ENCODE data around the gene PRKAG2.

Gene PRKAG2

DNA sequence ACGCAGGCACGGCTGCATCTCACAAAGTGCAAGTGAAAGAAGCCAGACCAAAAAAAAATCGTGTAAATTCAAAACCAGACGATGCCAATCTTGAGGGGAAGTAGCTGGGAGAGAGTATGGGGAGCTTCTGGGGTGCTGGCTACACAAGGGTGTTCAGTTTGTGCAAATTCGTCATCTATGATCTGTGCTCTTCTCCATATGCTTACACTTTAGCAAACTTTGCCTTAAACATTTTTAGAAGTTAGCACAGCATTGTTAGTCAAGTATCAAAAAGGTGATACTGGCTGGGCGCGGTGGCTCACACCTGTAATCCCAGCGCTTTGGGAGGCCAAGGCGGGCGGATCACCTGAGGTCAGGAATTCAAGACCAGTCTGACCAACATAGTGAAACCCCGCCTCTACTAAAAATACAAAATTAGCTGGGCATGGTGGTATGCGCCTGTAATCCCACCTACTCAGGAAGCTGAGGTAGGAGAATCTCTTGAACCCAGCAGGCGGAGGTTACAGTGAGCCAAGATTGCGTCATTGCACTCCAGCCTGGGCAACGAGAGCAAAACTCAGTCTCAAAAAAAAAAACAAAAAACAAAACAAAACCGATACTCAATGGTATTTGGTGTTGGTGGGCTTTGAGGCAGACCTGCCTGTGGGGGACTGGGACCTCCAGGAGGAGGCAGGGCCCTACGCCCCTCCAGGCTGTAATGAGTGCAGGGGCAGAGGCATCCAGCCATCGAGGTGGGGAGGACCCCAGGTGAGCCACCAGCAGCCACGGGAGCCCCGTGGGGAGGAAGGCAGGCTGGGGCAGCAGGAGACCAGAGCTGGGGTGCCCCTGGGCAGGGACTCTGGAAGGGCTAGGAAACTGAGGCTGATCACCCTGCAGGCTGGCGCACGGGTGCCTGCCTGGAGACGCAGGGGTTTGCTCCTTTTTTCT is 150.0 kb downstream of the PRKAG2 start:
- DNase-seq (ENCODE audit: low read depth in 2 of 2) = no peak

- no peak for DNase-seq (ENCODE audit: low read depth in 2 of 2)
Measured at GRCh38 chr7:151725844-151726651, 150.9 kb downstream of the PRKAG2 start.

DNA sequence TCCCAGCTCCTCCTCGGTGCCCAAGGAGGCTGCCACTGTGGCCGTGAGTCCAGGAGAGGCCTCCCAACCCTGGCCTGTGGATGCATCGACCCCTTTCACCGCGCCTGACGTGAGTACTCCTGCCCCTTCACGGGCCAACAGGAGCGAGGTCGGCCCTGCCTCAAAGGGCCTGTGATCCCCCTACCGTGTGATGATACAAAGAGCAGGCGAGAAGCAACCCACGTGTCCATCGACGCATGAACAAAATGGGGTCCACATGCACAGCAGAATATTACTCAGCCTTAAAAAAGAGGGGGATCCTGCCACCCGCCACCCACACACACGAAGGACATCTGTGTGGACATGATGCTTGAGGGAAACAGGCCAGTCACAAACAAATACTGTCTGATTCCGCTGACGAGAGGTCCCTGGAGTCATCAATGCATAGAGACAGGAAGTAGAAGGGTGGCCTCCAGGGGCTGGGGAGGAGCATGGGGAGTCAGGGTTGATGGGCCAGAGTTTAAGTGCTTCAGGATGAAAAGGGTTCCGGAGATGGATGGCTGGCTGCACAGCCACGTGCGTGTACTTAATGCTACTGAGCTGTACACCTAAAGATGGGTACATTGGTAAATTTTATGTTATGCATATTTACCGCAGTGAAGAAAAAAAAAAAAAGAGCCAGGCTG is 151.9 kb downstream of the PRKAG2 start:
- DNase-seq (ENCODE audit: low read depth in 2 of 2) = no peak

GRCh38 chr7:151724250-151724915 is 152.5 kb downstream of the PRKAG2 start:
- DNase-seq (ENCODE audit: low read depth in 2 of 2) = no peak

- DNase-seq (ENCODE audit: low read depth in 2 of 2) = no peak
Measured at GRCh38 chr7:151723321-151723720, 153.6 kb downstream of the PRKAG2 start.

DNA sequence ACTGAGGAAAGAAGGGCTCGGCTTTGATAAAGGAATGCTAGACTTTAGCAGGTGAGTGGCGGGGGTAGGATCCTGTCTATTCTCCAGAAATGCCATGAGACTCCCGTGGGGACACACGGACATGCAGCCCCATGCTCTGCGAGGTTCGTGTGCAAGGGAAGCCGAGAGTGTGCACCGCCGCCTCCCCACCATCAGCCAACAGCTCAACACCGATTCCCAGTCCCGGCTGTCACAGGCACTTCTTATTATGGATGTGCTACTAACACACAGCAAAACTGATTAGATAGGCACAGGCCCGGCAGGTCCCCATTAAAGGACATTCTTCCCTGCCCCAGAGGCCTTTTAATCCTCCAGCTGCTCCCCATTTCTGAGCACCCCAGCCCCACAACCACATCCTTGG is 154.4 kb downstream of the PRKAG2 start:
- DNase-seq (ENCODE audit: low read depth in 2 of 2) = no peak

- no peak for DNase-seq (ENCODE audit: low read depth in 2 of 2)
Measured at GRCh38 chr7:151721694-151722093, 155.2 kb downstream of the PRKAG2 start.

DNA sequence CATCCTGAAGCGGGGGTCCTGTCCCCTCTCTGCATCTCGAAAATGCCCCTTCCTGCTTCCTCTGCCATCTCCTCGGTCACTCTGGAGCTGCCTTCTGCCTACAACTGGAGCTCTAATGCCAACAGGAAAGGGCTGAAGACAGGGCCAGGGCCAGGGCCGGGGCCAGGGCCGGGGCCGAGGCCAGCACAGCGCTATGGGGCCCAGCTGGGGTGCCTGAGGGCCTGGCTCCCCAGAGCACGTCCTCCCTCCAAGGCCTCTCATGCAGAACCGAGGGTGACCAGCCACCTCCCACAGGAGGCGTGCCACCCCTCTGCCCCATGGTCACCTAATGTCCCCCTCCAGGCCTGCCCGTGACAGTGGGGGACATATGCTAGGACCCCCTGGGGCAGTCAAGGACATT is 155.7 kb downstream of the PRKAG2 start:
- DNase-seq (ENCODE audit: low read depth in 2 of 2) = no peak

DNA sequence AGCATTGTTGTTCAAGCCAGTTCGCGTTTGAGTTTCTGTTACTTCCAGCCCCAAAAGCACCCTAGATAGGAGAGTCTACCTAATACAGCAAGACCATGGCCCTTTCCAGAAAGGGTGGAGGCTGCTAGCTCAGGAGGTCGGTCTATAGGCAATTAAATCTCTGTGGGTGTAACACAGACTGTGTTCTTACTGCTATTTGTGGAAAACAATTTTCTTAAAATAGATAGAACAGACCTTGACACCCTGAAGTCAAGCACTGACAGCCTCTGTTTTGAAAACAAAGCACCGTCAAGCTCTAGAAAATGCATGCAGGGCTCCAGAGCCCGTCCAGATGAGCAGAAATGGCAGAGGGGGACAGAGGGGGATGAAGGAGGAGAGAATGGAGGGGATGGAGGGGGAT is 156.6 kb downstream of the PRKAG2 start:
- DNase-seq (ENCODE audit: low read depth in 2 of 2) = no peak

GRCh38 chr7:151719897-151720242 is 157.0 kb downstream of the PRKAG2 start:
- no peak for DNase-seq (ENCODE audit: low read depth in 2 of 2)

- no peak for DNase-seq (ENCODE audit: low read depth in 2 of 2)
Measured at GRCh38 chr7:151719031-151719896, 157.7 kb downstream of the PRKAG2 start.

- DNase-seq (ENCODE audit: low read depth in 2 of 2) = no peak
Measured at GRCh38 chr7:151717918-151718317, 159.0 kb downstream of the PRKAG2 start.

GRCh38 chr7:151717415-151717814 is 159.5 kb downstream of the PRKAG2 start:
- no peak for DNase-seq (ENCODE audit: low read depth in 2 of 2)

DNA sequence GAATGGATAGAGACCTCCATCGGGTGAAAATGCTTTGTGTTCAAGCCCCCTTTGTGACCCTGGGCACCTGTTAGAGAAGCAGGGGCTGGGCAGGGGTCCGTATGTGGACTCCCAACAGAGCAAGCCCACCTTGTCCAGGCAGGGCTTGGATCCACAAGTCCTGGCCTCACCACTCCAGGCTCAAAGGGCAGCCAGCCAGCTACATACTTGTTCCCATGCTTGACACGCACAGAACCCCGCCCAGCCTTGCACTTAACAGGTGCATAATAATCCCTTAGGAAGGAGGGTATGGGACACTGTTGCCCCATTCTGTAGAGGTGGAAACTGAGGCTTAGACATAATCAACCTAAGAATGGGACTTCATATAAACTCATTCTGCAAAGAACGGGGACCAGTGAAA is 160.6 kb downstream of the PRKAG2 start:
- DNase-seq (ENCODE audit: low read depth in 2 of 2) = no peak

- DNase-seq (ENCODE audit: low read depth in 2 of 2) = no peak
Measured at GRCh38 chr7:151715666-151716315, 161.1 kb downstream of the PRKAG2 start.

DNA sequence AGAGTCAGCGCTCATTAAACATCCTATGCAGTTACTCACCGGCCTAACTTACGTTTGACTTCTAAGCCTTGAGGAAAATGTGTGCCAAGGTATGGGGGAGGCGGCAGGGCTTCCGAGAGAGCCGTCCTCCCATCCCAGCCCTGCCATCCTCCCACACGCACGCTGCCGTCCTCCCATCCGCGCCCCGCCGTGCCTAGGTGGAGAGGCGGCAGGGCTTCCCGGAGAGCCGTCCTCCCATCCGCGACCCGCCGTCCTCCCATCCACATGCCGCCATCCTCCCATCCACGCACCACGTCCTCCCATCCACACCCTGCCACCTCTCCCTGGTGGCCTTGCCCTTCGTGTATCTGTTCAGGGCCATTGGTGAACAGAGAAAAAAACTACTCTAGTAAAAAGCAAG is 162.7 kb downstream of the PRKAG2 start:
- no peak for DNase-seq (ENCODE audit: low read depth in 2 of 2)

DNA sequence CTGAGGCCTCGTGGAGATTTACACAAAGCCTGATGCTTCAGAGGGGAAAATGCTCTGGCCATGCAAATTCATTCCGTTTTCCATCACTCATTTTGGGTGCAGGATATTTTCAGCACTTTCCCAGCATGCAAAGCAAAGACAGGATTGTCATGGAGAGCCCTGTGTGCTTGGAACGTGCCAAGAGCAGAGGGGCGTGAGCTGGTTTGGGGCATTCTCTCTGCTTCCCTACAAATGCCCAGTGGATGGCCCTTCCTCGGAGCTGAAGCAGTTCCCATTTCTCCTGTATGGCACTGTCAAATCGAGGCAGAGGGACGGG is 164.1 kb downstream of the PRKAG2 start:
- no peak for DNase-seq (ENCODE audit: low read depth in 2 of 2)

GRCh38 chr7:151711906-151712809 is 164.8 kb downstream of the PRKAG2 start:
- no peak for DNase-seq (ENCODE audit: low read depth in 2 of 2)

- DNase-seq (ENCODE audit: low read depth in 2 of 2) = no peak
Measured at GRCh38 chr7:151711435-151711872, 165.5 kb downstream of the PRKAG2 start.
